ENCODE measurements around the gene EYS. TPM values are rescaled to one million over a fixed set of nuclear protein-coding genes. Genes with fewer than 3 reads are reported as not detected.

Gene EYS
- total RNA-seq, 1 experiment from 2014 or later, result not detected

- Histone ChIP-seq H3K36me3 (ENCODE audit: control insufficient read depth, insufficient read depth, low read length) (no peaks in the 10 kb centered on the region), H3K9me3 (no peaks in the 10 kb centered on the region), H3K27me3 (replicated peaks; ENCODE audit: control insufficient read depth, insufficient read depth, low read length) (no peaks in the 10 kb centered on the region), H3K4me3 (ENCODE audit: low read depth, low read length) (no peak overlapping the region), H3K4me1 (no peaks in the 10 kb centered on the region)
- no peaks in the 10 kb centered on the region for H3K4me1 Mint-ChIP-seq (ENCODE audit: low read depth, unreplicated experiment)
- peaks cover 3% of the 10 kb centered on the region for H3K27me3 Mint-ChIP-seq (ENCODE audit: insufficient read depth, unreplicated experiment)
- no peaks in the 10 kb centered on the region for H3K9me3 Mint-ChIP-seq (ENCODE audit: unreplicated experiment)
- no TSS peak for BruUV-seq (replicated peaks)
- H3K36me3 Mint-ChIP-seq (ENCODE audit: insufficient read depth, unreplicated experiment), result no peaks in the 10 kb centered on the region
- TF ChIP-seq, protein P1, sequence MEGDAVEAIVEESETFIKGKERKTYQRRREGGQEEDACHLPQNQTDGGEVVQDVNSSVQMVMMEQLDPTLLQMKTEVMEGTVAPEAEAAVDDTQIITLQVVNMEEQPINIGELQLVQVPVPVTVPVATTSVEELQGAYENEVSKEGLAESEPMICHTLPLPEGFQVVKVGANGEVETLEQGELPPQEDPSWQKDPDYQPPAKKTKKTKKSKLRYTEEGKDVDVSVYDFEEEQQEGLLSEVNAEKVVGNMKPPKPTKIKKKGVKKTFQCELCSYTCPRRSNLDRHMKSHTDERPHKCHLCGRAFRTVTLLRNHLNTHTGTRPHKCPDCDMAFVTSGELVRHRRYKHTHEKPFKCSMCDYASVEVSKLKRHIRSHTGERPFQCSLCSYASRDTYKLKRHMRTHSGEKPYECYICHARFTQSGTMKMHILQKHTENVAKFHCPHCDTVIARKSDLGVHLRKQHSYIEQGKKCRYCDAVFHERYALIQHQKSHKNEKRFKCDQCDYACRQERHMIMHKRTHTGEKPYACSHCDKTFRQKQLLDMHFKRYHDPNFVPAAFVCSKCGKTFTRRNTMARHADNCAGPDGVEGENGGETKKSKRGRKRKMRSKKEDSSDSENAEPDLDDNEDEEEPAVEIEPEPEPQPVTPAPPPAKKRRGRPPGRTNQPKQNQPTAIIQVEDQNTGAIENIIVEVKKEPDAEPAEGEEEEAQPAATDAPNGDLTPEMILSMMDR (IDR thresholded peaks at IDR 0.05; ENCODE audit: insufficient read depth in 1 of 2, low read depth in 1 of 2, low read length in 1 of 2, severe bottlenecking in 1 of 2, unreplicated experiment in 1 of 2), result no peak
- DNase-seq, result no peak
- no peak overlapping the region for H3K27ac Mint-ChIP-seq (ENCODE audit: unreplicated experiment)
- intact Hi-C loops (cut with micrococcal nuclease; ENCODE audit: unreplicated experiment), result no loop called here
- POLR2A ChIA-PET, result no interaction called here
- CTCF ChIA-PET, result no interaction called here
- no peak overlapping the region for H3K4me3 Mint-ChIP-seq (ENCODE audit: unreplicated experiment)
Observed at GRCh38 chr6:64497634-64498033, 1209.4 kb downstream of the EYS start.

DNA sequence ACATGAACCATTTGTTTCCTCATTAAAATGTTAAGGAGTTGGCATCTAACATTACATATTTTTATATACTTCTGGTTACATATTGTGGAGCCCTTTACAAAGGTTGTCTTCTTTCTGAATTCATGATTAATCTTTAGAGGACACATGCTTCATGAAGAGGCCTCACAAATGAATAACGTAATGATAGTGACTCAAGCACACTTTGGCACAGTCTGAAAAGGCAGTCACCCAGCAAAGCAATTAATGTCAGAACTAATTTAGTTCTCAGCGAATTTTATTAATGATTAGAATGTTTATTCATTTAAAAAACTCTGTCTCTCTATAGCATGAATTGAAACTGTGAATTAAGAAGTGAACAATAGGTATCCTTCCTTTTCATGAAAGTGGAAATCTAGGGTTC lies 1217.3 kb downstream of the EYS start:
- Mint-ChIP-seq H3K27me3 (ENCODE audit: insufficient read depth, unreplicated experiment) (no peaks in the 10 kb centered on the region), H3K4me1 (ENCODE audit: low read depth, unreplicated experiment) (no peaks in the 10 kb centered on the region), H3K4me3 (ENCODE audit: unreplicated experiment) (no peak overlapping the region), H3K9me3 (ENCODE audit: unreplicated experiment) (no peaks in the 10 kb centered on the region), H3K27ac (ENCODE audit: unreplicated experiment) (no peak overlapping the region), H3K36me3 (ENCODE audit: insufficient read depth, unreplicated experiment) (no peaks in the 10 kb centered on the region)
- BruUV-seq (replicated peaks), result no TSS peak
- intact Hi-C loops (cut with micrococcal nuclease; ENCODE audit: unreplicated experiment), result no loop called here
- TF ChIP-seq, protein P1 (IDR thresholded peaks at IDR 0.05; ENCODE audit: insufficient read depth in 1 of 2, low read depth in 1 of 2, low read length in 1 of 2, severe bottlenecking in 1 of 2, unreplicated experiment in 1 of 2), result no peak
- POLR2A ChIA-PET, result no interaction called here
- no peaks in the 10 kb centered on the region for H3K36me3 ChIP-seq (ENCODE audit: control insufficient read depth, insufficient read depth, low read length)
- no peaks in the 10 kb centered on the region for H3K4me1 ChIP-seq
- no peak for DNase-seq
- CTCF ChIA-PET, result no interaction called here
- H3K4me3 ChIP-seq (ENCODE audit: low read depth, low read length), result no peak overlapping the region
- no peaks in the 10 kb centered on the region for H3K9me3 ChIP-seq
- no peaks in the 10 kb centered on the region for H3K27me3 ChIP-seq (replicated peaks; ENCODE audit: control insufficient read depth, insufficient read depth, low read length)

DNA sequence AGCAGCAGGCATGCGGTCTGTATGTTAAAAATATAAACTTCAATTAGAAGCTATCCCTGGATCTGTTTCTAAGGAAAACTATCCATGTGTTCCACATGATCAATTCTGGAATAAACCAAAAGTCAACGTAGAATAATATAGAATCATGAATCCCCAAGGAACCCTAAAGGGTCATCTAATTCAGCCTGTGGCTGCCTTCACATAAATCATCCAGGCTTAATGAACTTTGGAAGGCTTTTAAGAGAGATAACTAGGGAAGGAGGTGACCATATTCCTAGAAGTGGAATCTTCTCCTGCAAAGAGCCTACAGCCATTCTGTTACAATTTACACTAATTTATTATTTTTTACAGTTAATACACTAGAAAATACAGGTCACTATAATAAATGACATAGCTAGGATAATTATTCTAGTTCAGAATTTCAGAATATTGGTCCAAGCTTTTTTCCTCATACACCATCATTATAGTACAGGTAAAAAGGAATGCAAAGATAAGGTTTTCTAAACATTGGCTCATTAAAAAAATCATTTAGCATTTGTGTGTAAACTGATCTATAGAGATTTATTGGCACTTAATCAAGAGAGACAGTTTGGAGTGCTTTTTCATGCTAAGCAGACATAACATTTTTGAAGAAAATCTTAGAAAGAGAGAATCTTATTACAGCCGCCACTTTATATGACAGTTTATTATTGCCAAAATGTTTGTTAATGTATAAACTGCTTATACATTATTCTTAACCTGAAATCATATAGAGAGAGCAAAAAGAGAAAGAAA lies 1220.3 kb downstream of the EYS start:
- Mint-ChIP-seq H3K27me3 (ENCODE audit: insufficient read depth, unreplicated experiment) (no peaks in the 10 kb centered on the region), H3K4me3 (ENCODE audit: unreplicated experiment) (no peak overlapping the region), H3K4me1 (ENCODE audit: low read depth, unreplicated experiment) (no peaks in the 10 kb centered on the region), H3K36me3 (ENCODE audit: insufficient read depth, unreplicated experiment) (no peaks in the 10 kb centered on the region), H3K9me3 (ENCODE audit: unreplicated experiment) (no peaks in the 10 kb centered on the region), H3K27ac (ENCODE audit: unreplicated experiment) (no peak overlapping the region)
- POLR2A ChIA-PET, result no interaction called here
- TF ChIP-seq, protein P1 (IDR thresholded peaks at IDR 0.05; ENCODE audit: insufficient read depth in 1 of 2, low read depth in 1 of 2, low read length in 1 of 2, severe bottlenecking in 1 of 2, unreplicated experiment in 1 of 2), result no peak
- BruUV-seq (replicated peaks), result no TSS peak
- Histone ChIP-seq H3K4me1 (no peaks in the 10 kb centered on the region), H3K9me3 (no peaks in the 10 kb centered on the region), H3K27me3 (replicated peaks; ENCODE audit: control insufficient read depth, insufficient read depth, low read length) (no peaks in the 10 kb centered on the region), H3K4me3 (ENCODE audit: low read depth, low read length) (no peak overlapping the region), H3K36me3 (ENCODE audit: control insufficient read depth, insufficient read depth, low read length) (no peaks in the 10 kb centered on the region)
- intact Hi-C loops (cut with micrococcal nuclease; ENCODE audit: unreplicated experiment), result no loop called here
- no peak for DNase-seq
- CTCF ChIA-PET, result no interaction called here

All from Caco-2 (cell line).